Embryonic facial prominence (tissue), 1 donor: Measurements from ENCODE around the gene AXDND1.

ENCODE experiments used
- DNase-seq: peaks from one replicate; pipeline ENCODE4 v3.0.0-alpha.2; 2016; ENCODE audit errors: extremely low spot score

The AXDND1 gene

DNA sequence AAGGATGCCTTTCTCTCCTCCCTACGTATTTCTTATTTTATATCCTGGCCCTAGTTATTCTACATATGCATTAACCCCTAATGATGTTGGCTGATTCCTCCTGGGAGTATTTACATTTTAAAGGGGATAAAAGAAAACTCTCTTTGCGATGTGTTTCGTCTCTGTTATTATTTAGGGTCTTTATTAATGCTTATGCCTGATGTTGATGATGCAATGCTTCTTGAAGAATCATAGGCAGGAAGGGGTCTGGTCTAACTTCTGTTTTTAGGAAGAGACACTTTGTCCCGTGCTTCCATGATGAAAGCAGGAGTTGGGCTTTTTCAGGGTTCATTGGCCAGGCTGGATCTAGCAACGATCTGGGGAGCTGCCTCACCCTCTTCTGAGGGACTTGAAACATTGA lies 210.7 kb downstream of the AXDND1 start:
- no peak for DNase-seq

DNA sequence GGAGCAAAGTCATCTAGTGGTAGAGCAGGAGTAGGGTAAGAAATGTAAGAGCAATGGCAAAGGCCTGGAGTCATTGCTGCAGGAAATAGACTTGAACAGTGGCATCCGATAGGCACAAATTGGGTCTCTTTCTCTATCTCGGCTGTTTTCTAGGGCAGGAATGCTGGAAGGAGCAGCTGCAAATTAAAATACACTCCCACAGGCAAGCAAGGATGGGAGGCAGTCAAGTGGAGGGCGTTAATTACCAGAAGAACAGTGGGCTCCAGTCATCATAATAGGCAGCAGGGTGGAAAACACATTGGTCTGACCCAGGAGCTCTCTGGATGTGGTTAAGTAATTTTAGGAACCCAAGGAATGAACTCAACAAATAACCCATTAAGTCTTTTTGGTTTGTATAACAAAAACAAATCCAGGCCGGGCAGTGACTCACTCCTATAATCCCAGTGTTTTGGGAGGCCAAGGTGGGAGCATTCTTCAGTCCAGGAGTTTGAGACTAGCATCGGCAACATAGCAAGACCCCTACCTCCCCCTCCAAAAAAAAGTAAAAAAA lies 218.1 kb downstream of the AXDND1 start:
- DNase-seq = no peak

GRCh38 chr1:179586107-179586823 lies 220.5 kb downstream of the AXDND1 start:
- peak; percentile 12 for DNase-seq

DNA sequence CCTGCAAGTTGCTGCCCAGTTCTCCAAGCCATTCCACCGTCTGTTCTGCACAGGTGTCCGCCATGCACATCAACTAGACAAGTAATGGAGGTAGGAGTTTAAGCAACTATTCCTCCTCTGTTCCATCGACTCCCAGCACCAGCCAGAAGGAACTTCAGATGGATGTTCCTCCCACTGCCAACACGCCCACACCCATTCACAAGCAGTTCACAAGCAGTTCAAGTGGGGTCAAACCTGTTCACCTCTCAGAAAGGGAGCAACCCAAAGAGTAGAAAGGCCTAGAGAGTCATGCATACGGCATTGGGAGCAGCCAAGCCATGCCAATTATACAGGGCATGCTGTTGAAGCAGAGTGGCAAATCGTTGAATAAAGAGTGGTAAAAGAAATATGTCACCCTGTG lies 221.6 kb downstream of the AXDND1 start:
- no peak for DNase-seq

- DNase-seq = no peak
Observed at GRCh38 chr1:179588425-179589024, 222.8 kb downstream of the AXDND1 start.

DNA sequence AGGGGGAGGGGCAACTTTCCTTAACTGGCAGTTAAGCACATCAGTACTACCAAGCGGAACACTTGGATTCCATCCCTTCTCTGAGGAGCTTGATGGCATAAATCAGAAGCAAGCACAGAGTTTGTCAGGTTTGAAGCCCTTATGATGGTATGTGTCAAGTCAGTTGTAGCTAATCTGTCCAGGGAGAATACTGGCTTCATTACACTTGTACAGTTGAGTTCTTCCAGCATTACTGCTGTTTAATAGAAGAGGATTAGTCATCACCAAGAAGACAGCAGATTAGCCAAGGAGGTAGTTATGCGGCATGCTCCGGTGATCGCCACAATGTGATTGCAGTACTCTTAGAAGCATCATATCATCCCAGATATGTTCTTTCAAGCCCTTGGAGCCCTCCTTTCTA lies 223.7 kb downstream of the AXDND1 start:
- DNase-seq = no peak

DNA sequence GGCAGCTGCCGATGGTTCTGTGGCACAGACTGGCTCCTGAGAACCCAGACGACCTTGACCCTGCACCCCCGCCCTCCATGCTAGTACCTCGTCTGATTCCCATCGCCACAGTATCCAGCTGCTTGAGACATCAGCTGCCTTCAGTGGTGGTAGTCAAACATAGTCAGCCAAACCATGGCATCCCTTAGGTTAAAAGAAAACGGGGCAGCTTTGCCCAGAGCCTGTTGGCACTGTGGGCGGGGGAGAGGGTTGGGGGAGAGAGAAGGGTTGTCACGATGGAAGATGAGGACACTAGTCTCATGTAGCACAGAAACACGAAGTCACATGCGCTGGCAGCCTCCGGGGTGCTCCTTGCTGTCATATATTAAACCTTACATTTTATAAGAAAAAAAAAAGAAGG lies 224.9 kb downstream of the AXDND1 start:
- no peak for DNase-seq

DNA sequence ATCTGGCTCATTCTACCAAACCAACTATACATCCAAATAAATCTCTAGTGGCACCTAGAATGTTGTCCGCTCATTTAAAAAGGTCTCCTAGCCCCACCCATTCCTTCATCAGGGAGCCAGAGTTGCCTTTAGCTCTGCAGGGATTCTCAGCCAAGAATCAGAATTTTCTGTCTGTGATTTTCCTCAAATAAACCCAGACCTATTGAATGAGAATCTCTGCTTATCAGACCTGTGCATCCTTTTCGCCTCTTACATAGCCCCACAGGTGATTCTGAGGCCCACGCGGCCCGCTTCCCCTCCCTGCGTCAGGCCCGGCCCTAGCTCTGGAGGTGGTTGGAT lies 225.5 kb downstream of the AXDND1 start:
- DNase-seq = no peak

GRCh38 chr1:179591592-179592580 lies 226.1 kb downstream of the AXDND1 start, which contains the start of gene TDRD5:
Gene TDRD5, plus strand, starts transcription at chr1:179591832. Its CDS starts 784 bp downstream, at chr1:179592616.
- no peak for DNase-seq

DNA sequence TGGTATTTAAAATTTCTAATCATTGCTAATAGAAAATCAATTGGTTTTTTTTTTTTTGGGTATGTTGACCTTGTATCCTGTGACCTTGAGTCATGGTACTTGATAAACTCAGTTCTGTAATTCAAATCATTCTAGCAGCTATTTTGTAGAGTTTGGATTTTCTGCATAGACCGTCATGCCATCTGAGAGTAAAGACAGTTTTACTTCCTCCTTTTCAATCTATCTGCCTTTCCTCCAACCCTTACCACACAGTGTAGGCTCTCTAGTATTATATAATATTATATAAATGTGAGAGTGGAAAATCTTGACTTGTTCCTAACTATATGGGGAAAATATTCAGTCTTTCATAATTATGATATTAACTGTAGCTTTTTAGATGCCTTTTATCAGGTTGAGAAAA lies 232.9 kb downstream of the AXDND1 start:
- no peak for DNase-seq

- no peak for DNase-seq
Observed at GRCh38 chr1:179599623-179600249, 234.0 kb downstream of the AXDND1 start.

DNA sequence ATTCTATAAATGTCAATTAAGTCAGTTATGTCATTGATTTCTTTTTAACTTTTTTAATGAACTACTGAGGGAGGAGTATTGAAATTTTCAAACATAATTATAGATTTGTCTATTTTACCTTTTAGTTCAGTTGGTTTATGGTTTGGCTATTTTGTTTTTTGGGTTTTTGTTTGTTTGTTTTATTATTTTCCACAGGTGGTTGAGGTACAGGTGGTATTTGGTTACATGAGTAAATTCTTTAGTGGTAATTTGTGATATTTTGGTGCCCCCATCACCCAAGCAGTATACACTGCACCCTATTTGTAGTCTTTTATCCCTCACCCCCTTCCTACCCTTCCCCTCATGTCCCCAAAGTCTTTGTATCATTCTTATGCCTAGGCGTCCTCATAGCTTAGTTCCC lies 235.3 kb downstream of the AXDND1 start:
- DNase-seq = no peak
